NCI-H226 (cell line): ENCODE measurements around the gene TMC1.
A peak's percentile ranks its signal among the peaks of the same experiment; 100 is the strongest.
"Not testable (repeated sequence)": the region's sequence is repeated elsewhere in the genome, so short reads cannot be mapped to it uniquely, and the experiment has no call there.

Experiments used
- DNase-seq: peaks from one replicate; pipeline ENCODE4 v3.0.0-alpha.2; 2015

TMC1 gene

GRCh38 chr9:72827950-72828731, 306.7 kb downstream of the TMC1 start:
- DNase-seq: no peak

DNA sequence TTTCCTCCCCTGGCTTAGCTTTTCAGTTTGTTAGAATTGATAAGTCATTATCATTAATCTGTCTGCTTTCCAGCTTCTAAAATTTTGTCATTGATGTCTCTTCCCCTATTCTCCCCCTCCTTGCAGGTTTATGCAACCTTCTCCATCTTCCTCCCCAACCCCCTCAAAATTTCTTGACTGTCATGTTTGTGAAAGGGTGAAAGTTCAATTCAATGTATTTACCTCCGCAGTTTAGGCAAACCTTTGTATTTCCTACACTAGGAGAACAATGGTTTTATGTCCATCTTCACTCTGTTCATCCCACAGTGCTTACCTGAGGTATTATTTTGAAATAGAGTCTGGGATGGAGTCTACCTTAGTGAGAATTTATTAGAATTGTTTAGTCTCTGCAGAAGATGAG, 313.6 kb downstream of the TMC1 start:
- no peak for DNase-seq

DNA sequence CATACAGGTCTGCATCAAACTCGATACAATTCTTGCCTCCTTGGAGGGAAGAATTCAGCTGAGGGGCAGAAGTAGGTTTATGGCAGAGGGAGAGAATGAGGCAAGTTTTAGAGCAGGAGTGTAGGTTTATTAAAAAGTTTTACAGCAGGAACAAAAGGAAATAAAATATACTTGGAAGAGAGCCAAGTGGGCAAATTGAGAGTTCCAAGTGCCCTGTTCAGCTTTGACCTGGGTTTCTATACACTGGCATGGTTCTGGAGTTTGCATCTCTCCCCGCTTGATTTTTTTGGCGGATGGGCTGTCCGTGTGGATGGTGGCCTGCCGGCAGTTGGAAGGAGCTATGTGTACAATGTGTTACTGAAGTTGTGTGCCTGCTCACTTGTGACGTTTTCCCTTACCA, 315.4 kb downstream of the TMC1 start:
- no peak for DNase-seq

DNA sequence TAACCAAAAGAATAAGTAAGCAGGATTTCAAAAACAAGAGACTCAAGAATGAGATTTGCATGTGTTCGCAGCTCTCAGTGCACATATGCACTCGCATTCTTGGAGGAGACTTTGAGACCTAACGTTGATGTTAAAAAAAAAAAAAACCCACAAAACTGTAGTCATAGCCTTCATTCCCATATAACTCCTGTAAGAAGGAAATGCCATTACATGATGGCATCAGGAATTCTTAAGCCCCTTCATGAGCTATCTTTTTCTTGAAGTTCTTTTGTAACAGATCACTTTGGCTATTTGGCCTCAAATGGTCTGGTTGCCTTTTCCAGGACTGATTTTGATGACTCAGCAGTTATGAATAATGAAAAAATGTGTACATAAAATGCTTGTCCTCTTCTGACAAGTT, 317.7 kb downstream of the TMC1 start:
- DNase-seq: no peak

- DNase-seq: no peak
Measured at GRCh38 chr9:72843520-72844439, 322.4 kb downstream of the TMC1 start.

DNA sequence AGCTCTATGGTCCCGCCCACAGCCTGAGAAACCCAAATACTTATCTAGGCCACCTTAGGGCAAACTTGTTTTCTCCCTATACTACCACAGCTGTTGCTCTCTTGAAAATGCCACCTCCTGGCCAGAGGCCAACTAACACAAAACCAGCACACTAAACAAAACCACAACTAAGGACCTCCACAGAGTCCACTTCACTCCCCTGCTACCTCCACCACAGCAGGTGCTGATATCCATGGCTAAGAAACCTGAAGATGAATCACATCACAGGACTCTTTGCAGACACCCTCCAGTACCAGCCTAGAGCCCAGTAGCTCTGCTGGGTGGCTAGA, 323.0 kb downstream of the TMC1 start:
- DNase-seq: no peak

- DNase-seq: not testable (repeated sequence)
Measured at GRCh38 chr9:72845052-72845451, 323.6 kb downstream of the TMC1 start.

DNA sequence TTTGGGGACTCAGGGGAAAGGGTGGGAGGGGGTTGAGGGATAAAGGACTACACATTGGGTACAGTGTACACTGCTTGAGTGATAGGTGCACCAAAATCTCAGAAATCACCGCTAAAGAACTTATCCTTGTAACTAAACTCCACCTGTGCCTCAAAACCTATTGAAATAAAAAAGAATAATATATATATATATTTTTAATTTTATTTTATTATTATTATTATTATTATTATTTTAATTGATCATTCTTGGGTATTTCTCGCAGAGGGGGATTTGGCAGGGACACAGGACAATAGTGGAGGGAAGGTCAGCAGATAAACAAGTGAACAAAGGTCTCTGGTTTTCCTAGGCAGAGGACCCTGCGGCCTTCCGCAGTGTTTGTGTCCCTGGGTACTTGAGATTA, 328.8 kb downstream of the TMC1 start:
- not testable (repeated sequence) for DNase-seq

DNA sequence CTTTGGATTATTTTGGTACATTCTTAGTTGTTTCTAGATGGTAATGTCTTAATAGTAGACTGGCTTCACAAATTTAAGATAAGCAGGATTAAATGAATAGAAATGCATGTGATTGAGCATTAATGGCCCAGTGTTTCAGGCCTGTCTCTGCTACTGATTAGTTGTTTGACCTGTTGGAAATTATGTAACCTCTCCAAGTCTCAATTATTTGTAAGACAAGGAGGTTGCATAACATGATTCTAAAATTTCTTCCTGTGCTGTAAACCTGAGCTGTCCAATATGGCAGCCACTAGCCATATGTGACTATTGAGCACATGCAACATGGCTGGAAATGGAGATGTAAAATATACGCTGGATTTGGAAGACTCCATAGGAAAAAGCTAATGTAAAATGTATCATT, 333.9 kb downstream of the TMC1 start:
- DNase-seq: no peak

GRCh38 chr9:72855890-72856523, 334.6 kb downstream of the TMC1 start:
- DNase-seq: no peak

GRCh38 chr9:72856972-72857623, 335.7 kb downstream of the TMC1 start:
- peak; percentile 46 for DNase-seq

DNA sequence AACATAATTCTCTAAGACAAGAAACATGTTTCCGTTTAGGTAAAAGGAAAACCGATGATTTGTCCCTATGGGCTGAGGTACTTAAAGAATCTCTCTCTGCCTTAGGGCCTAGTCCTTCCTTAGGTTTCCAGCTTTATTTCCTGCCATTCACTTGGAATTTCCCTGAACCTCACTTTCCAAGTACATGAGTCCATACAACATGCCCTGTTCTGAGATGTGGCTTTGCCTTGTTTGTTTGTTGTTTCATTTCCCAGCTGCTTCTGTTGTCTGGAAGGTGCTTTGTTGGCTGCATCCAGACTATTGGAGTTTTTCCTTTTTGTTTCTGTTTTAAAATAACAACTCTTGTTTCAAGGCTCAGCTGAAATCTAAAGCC, 336.2 kb downstream of the TMC1 start:
- DNase-seq: no peak

GRCh38 chr9:72858089-72858912, 336.9 kb downstream of the TMC1 start:
- no peak for DNase-seq

GRCh38 chr9:72862788-72863187, 341.4 kb downstream of the TMC1 start:
- DNase-seq: not testable (repeated sequence)

DNA sequence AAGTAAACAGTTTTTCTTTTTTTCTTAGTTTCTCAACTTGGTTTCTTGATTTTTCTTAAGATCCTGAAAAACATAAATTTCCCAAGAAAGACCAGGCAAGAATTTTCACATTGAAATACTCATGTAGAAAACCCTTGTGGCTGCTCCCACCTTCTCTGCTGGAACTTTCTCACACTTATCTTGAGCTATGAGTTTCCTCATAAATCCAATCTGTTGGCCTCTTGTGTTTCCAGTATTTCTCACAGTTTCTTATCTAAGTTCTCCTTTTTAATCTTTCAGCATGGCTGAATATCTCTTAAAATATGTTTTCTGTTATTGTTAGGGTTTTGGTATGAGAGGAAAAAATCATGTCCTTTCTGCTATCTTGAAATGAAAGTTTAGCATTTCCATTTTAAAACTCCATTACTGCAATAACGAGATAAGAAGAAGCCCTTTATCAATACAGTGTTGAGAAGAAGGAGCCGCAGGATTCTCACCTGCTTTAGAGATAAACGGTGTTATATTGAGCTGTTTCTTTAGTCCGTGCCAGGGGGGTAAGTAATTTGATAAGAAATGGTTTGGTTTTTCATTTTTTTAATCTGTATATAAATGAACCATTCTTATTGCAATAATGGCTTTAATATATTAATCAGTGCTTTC, 342.2 kb downstream of the TMC1 start:
- DNase-seq: peak; percentile 51

DNA sequence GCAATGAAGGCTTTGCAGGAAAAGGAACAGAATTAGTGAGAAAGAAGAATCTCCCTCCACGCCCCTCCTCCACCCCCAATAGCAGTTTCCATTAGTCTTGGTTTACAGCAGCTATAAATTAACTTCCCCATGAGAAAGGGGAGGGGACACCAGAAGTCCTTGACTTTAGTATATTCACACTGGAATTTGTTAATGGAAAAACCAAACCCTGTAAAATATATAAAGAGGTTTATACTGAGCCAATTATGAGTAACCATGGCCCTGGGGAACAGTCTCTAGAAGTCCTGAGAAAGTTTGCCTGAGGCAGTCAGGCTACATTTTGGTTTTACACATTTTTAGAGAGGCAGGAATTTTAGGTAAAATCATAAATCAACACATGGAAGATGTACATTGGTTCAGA, 342.9 kb downstream of the TMC1 start:
- DNase-seq: no peak

DNA sequence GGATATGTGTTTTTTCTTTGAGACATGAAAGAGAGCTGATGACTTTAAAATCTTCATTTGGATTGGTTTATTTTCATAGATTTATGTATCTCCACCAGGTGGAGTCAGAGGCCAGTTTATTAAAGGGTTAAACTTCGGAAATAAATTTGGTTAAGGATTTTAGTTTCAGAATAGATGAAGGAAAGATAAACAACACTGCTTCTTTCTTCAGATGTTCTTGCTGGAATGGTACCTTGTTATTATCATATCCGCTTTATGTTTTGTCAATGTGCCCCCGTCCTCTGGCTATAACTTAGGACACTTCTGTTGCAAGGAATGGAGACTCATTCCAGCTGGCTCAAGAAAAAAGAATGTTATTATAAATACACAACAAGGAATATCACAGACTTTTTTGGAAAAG, 350.3 kb downstream of the TMC1 start:
- no peak for DNase-seq

DNA sequence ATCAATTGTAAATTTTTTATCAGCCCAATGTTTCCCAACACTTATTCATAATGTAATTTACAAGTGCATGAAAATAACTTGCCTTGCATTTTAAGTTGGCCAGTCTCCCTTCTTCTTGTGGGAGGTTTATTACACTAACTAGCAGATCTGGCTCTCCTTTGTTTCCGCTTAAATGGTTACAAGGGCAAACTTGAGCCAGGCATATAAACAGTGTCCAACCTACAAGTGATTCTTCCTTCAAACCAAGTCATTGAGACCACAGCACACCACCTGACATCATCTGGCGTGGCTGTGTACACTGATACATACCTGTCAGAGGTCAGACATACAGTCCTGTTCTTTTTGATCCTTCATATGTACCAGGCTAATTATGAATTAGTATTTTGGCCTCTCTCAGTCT, 351.3 kb downstream of the TMC1 start:
- DNase-seq: no peak

DNA sequence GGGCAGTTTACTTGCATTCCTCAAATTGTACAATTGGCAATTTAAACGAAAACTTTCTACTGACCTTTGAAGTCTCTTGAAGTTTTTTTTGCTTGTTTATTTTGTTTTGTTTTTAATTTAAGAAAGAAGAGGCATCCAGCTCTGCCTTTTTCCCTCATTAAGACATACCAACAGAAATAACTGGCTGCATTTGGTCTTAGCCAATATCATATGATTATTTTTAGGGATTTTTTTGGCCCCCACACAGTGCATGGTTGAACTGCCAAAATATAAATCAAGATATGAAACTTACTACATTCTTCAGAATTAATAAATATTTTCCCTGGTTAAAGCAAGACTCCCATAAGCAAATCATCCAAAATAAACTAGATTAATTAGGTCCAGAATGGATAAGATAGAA, 352.0 kb downstream of the TMC1 start:
- no peak for DNase-seq

DNA sequence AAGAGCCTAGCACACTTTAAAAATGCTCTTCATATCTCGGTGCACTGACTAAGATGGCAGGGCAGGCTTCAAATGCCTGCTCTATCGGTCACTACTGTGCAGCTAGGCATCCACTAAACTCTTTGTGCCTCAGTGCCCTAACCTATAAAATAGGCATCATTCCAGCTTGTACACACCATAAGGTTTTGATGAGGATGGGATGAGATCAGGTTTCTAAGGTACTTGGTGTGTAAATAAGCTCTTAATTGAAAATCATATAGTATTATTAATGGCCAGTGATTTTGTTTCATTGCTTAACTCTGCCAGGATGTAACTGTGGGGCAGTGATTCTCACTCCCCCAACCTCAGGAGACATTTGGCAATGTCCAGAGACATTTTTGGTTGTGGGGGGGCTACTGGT, 352.9 kb downstream of the TMC1 start:
- no peak for DNase-seq

GRCh38 chr9:72875221-72875620, 353.8 kb downstream of the TMC1 start:
- DNase-seq: no peak

DNA sequence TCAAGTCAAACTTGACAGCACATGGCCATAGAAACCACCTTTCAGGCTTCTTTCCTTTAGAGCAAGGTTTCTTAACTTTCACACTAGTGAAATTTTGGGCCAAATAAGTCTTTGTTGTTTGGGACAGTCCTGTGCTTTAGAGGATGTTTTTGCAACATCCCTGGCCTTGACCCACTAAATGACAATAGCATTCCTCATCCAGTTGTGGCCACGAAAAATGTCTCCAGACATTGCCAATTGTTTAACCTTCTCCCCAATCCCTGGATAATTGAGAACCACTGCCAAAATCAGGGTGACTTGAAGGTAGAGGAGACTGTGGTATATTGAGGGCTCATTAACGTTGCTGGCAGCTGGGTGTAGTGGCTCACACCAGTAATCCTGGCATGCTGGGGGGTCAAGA, 359.4 kb downstream of the TMC1 start:
- no peak for DNase-seq
